H9 (cell line): ENCODE data around the gene E4F1. TPM values are rescaled to one million over a fixed set of nuclear protein-coding genes. Genes with fewer than 3 reads are reported as not detected.

ENCODE experiments used
- DNase-seq: peaks from one replicate; pipeline ENCODE4 v3.0.0-alpha.2; 2017
- H2AFZ ChIP-seq: one replicate; pipeline ENCODE4 v1.6.1; 2013; ENCODE audit warnings: mild to moderate bottlenecking, low read length, control low read depth, moderate library complexity
- H2AK5ac ChIP-seq: 2 replicates; pipeline ENCODE4 v1.6.1; 2013; ENCODE audit warnings: low read length, control low read depth, mixed read lengths; ENCODE audit not compliant: insufficient read length
- H2BK120ac ChIP-seq: one replicate; pipeline ENCODE4 v1.6.1; 2013; ENCODE audit warnings: low read depth, mild to moderate bottlenecking, low read length, control low read depth, inconsistent platforms; ENCODE audit not compliant: poor library complexity, severe bottlenecking
- H2BK12ac ChIP-seq: 2 replicates; pipeline ENCODE4 v1.6.1; 2013; ENCODE audit warnings: low read length, control low read depth, mixed read lengths, low read depth; ENCODE audit not compliant: insufficient read length
- H2BK15ac ChIP-seq: 2 replicates; pipeline ENCODE4 v1.6.1; 2013; ENCODE audit warnings: low read depth, low read length, control low read depth
- H2BK20ac ChIP-seq: one replicate; pipeline ENCODE4 v1.6.1; 2013; ENCODE audit warnings: low read depth, mild to moderate bottlenecking, low read length, control low read depth, inconsistent platforms; ENCODE audit not compliant: poor library complexity, severe bottlenecking
- H2BK5ac ChIP-seq: 2 replicates; pipeline ENCODE4 v1.6.1; 2013; ENCODE audit warnings: low read length, control low read depth, mixed read lengths; ENCODE audit not compliant: insufficient read length
- H3K14ac ChIP-seq: 2 replicates; pipeline ENCODE4 v1.6.1; 2013; ENCODE audit warnings: low read length, control low read depth; ENCODE audit not compliant: insufficient read depth
- H3K18ac ChIP-seq: 2 replicates; pipeline ENCODE4 v1.6.1; 2013; ENCODE audit warnings: low read depth, mild to moderate bottlenecking, mixed read lengths, low read length, control low read depth; ENCODE audit not compliant: insufficient read length
- H3K23ac ChIP-seq: 2 replicates; pipeline ENCODE4 v1.6.1; 2013; ENCODE audit warnings: low read length, control low read depth, mixed read lengths, low read depth; ENCODE audit not compliant: insufficient read length
- H3K23me2 ChIP-seq: 2 replicates; pipeline ENCODE4 v1.6.1; 2013; ENCODE audit warnings: low read depth, mild to moderate bottlenecking, mixed read lengths, low read length, control low read depth; ENCODE audit not compliant: insufficient read length, poor library complexity, severe bottlenecking
- H3K27ac ChIP-seq: 2 replicates; pipeline ENCODE4 v1.5.1; 2013; ENCODE audit warnings: low read length, control low read depth, mixed read lengths, low read depth; ENCODE audit not compliant: insufficient read length
- H3K27me3 ChIP-seq: 2 replicates; pipeline ENCODE4 v1.6.1; 2013; ENCODE audit warnings: low read length, control low read depth, inconsistent platforms; ENCODE audit not compliant: insufficient read depth
- H3K4ac ChIP-seq: 2 replicates; pipeline ENCODE4 v1.6.1; 2013; ENCODE audit warnings: low read depth, mild to moderate bottlenecking, control low read depth, inconsistent platforms, low read length, moderate library complexity
- H3K4me1 ChIP-seq: 2 replicates; pipeline ENCODE4 v1.6.1; 2013; ENCODE audit warnings: low read length, control low read depth, inconsistent platforms; ENCODE audit not compliant: insufficient read depth
- H3K4me2 ChIP-seq: 2 replicates; pipeline ENCODE4 v1.6.1; 2013; ENCODE audit warnings: low read length, control low read depth, mixed read lengths; ENCODE audit not compliant: insufficient read length, insufficient read depth
- H3K56ac ChIP-seq: 2 replicates; pipeline ENCODE4 v1.6.1; 2013; ENCODE audit warnings: low read depth, mild to moderate bottlenecking, mixed read lengths, low read length, control low read depth; ENCODE audit not compliant: insufficient read length
- H3K79me1 ChIP-seq: 2 replicates; pipeline ENCODE4 v1.6.1; 2013; ENCODE audit warnings: low read depth, mild to moderate bottlenecking, moderate library complexity, low read length, control low read depth, inconsistent platforms; ENCODE audit not compliant: insufficient read depth, poor library complexity, severe bottlenecking
- H3K79me2 ChIP-seq: 2 replicates; pipeline ENCODE4 v1.6.1; 2013; ENCODE audit warnings: low read length, control low read depth, inconsistent platforms; ENCODE audit not compliant: insufficient read depth
- H3K9ac ChIP-seq: 2 replicates; pipeline ENCODE4 v1.6.1; 2013; ENCODE audit warnings: low read length, control low read depth, mixed read lengths; ENCODE audit not compliant: insufficient read length; ENCODE audit errors: extremely low read depth
- H3K9me3 ChIP-seq: one replicate; pipeline ENCODE4 v1.6.1; 2013; ENCODE audit warnings: low read depth, low read length, inconsistent platforms; ENCODE audit not compliant: control insufficient read depth
- H3T11ph ChIP-seq: one replicate; pipeline ENCODE4 v1.6.1; 2013; ENCODE audit warnings: mild to moderate bottlenecking, low read length, control low read depth, inconsistent platforms
- H4K20me1 ChIP-seq: one replicate; pipeline ENCODE4 v1.6.1; 2013; ENCODE audit not compliant: control insufficient read depth, insufficient read length, insufficient read depth
- H4K5ac ChIP-seq: 2 replicates; pipeline ENCODE4 v1.6.1; 2013; ENCODE audit warnings: low read depth, mild to moderate bottlenecking, mixed read lengths, low read length, control low read depth; ENCODE audit not compliant: insufficient read length
- H4K8ac ChIP-seq: replicated peaks from 2 replicates; pipeline ENCODE4 v1.6.1; 2013; ENCODE audit warnings: low read length, control low read depth, mixed read lengths, low read depth; ENCODE audit not compliant: insufficient read length
- H4K91ac ChIP-seq: 2 replicates; pipeline ENCODE4 v1.6.1; 2013; ENCODE audit warnings: low read depth, mild to moderate bottlenecking, moderate library complexity, mixed read lengths, low read length, control low read depth; ENCODE audit not compliant: insufficient read length
- H3K27ac Mint-ChIP-seq, 3 experiments: 2 replicates in 2 of 3; 3 replicates in 1 of 3; pipeline ENCODE4 v1.8.0; 2020 to 2021; ENCODE audit warnings: mixed read lengths in 3 of 3, mild to moderate bottlenecking in 1 of 3, moderate library complexity in 1 of 3
- H3K27me3 Mint-ChIP-seq: 2 replicates; pipeline ENCODE4 v1.8.0; 2021; ENCODE audit warnings: low read depth, mild to moderate bottlenecking, moderate library complexity, mixed read lengths
- H3K36me3 Mint-ChIP-seq, 3 experiments: 2 replicates in 2 of 3; 3 replicates in 1 of 3; pipeline ENCODE4 v1.8.0; 2020 to 2021; ENCODE audit warnings: low read depth in 3 of 3, mixed read lengths in 3 of 3; ENCODE audit not compliant: insufficient read depth in 1 of 3
- H3K4me1 Mint-ChIP-seq, 2 experiments: 2 replicates each; pipeline ENCODE4 v1.8.0; 2020; ENCODE audit warnings: mixed read lengths in 2 of 2
- H3K4me3 Mint-ChIP-seq, 2 experiments: 2 replicates in 1 of 2; 3 replicates in 1 of 2; pipeline ENCODE4 v1.8.0; 2020 to 2021; ENCODE audit warnings: mild to moderate bottlenecking in 2 of 2, mixed read lengths in 2 of 2, moderate library complexity in 1 of 2
- H3K9me3 Mint-ChIP-seq, 2 experiments: 2 replicates in 1 of 2; 3 replicates in 1 of 2; pipeline ENCODE4 v1.8.0; 2020; ENCODE audit warnings: mild to moderate bottlenecking in 2 of 2, mixed read lengths in 2 of 2, moderate library complexity in 1 of 2
- WGBS: extraction: QIAGEN DNeasy Blood & Tissue Kit; methylation state at CpG from one replicate; pipeline ENCODE4 v1.1.7; 2013; ENCODE audit warnings: missing lambda C conversion rate, low lambda C conversion rate, mixed read lengths; ENCODE audit not compliant: insufficient read length; ENCODE audit errors: extremely low coverage; 5-methylcytosine and 5-hydroxymethylcytosine counted together
- total RNA-seq: library from RNA; stranded (reverse); gene quantifications from 2 replicates; pipeline ENCODE4 v1.2.1, GENCODE V29; 2021
- TF ChIP-seq, protein P1 (sequence below): fragments of 200-600 bp; sonication (generic); conservative IDR thresholded peaks from 3 replicates; pipeline ENCODE4 v1.8.0; 2021; ENCODE audit warnings: antibody characterized with exemption, mild to moderate bottlenecking

Gene E4F1
- total RNA-seq, 1 experiment from 2014 or later, result 35.9 TPM

DNA sequence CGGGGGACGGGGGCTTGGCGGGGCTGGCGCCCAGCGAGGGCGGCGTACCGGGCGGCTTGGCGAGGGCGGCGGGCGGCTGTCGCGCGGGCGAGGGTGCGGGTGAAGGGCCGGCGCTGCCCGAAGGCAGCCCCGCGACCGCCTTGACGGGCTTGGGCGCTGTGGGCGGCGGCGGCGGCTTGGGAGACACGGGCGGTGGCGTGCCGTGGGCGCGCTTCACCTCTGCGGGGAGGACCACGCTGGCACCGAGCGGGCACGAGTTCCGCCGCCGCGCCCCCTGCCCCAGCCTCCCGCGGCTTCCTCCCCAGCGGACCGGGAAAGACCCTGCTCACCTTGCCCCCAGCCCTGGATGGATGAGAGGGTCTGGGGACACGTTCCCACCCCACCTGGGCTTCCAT is 44.3 kb upstream of the E4F1 start:
- H4K20me1 ChIP-seq, result no peaks in the 10 kb centered on the region

More for the DNA sequence above, 44.3 kb upstream of the E4F1 start:
- Histone ChIP-seq H2BK120ac (no peak overlapping the region), H2AFZ (no peak overlapping the region), H3K18ac (no peak overlapping the region), H3K27ac (no peak overlapping the region), H2BK5ac (no peak overlapping the region), H2BK12ac (no peak overlapping the region), H3K4me2 (no peak overlapping the region), H3K27me3 (no peaks in the 10 kb centered on the region), H3K23ac (no peak overlapping the region), H3T11ph (no peak overlapping the region), H3K9ac (no peak overlapping the region), H4K91ac (no peak overlapping the region), H3K9me3 (no peaks in the 10 kb centered on the region), H3K4me1 (no peaks in the 10 kb centered on the region), H3K23me2 (peaks cover 4% of the 10 kb centered on the region), H3K79me1 (no peaks in the 10 kb centered on the region), H3K79me2 (no peaks in the 10 kb centered on the region), H2AK5ac (no peak overlapping the region), H4K5ac (no peak overlapping the region), H4K8ac (no peak overlapping the region), H3K14ac (no peak overlapping the region), H2BK15ac (no peak overlapping the region), H3K4ac (no peak overlapping the region), H3K56ac (no peak overlapping the region), H2BK20ac (no peak overlapping the region)
- no CpG with 5 or more reads among the region's 50 CpGs for WGBS
- TF ChIP-seq, protein P1, sequence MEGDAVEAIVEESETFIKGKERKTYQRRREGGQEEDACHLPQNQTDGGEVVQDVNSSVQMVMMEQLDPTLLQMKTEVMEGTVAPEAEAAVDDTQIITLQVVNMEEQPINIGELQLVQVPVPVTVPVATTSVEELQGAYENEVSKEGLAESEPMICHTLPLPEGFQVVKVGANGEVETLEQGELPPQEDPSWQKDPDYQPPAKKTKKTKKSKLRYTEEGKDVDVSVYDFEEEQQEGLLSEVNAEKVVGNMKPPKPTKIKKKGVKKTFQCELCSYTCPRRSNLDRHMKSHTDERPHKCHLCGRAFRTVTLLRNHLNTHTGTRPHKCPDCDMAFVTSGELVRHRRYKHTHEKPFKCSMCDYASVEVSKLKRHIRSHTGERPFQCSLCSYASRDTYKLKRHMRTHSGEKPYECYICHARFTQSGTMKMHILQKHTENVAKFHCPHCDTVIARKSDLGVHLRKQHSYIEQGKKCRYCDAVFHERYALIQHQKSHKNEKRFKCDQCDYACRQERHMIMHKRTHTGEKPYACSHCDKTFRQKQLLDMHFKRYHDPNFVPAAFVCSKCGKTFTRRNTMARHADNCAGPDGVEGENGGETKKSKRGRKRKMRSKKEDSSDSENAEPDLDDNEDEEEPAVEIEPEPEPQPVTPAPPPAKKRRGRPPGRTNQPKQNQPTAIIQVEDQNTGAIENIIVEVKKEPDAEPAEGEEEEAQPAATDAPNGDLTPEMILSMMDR, result no peak
- Mint-ChIP-seq H3K36me3 (peaks cover 6 to 33% (median 30%) of the 10 kb centered on the region in 3 experiments), H3K4me1 (peaks cover 3 to 7% of the 10 kb centered on the region in 2 experiments), H3K27ac (no peak overlapping the region), H3K27me3 (no peaks in the 10 kb centered on the region), H3K4me3 (no peak overlapping the region), H3K9me3 (no peaks in the 10 kb centered on the region)
- no peak for DNase-seq
